Kidney glomerular epithelial cell (primary cell): ENCODE measurements around the gene CHMP3.
"Not testable (repeated sequence)": the region's sequence is repeated elsewhere in the genome, so short reads cannot be mapped to it uniquely, and the experiment has no call there.

Experiments used
- DNase-seq: peaks from one replicate; lab custom pipeline; 2025; lab: John Stamatoyannopoulos, UW

CHMP3 gene

GRCh38 chr2:86549440-86549839 is 13.8 kb downstream of the CHMP3 start:
- not testable (repeated sequence) for DNase-seq

- not testable (repeated sequence) for DNase-seq
These were observed 14.3 kb downstream of the CHMP3 start for GRCh38 chr2:86548913-86549396.

- not testable (repeated sequence) for DNase-seq
These were observed 14.9 kb downstream of the CHMP3 start for GRCh38 chr2:86548165-86548912.

- DNase-seq, result not testable (repeated sequence)
These were observed 17.8 kb downstream of the CHMP3 start for GRCh38 chr2:86545296-86545924.

DNA sequence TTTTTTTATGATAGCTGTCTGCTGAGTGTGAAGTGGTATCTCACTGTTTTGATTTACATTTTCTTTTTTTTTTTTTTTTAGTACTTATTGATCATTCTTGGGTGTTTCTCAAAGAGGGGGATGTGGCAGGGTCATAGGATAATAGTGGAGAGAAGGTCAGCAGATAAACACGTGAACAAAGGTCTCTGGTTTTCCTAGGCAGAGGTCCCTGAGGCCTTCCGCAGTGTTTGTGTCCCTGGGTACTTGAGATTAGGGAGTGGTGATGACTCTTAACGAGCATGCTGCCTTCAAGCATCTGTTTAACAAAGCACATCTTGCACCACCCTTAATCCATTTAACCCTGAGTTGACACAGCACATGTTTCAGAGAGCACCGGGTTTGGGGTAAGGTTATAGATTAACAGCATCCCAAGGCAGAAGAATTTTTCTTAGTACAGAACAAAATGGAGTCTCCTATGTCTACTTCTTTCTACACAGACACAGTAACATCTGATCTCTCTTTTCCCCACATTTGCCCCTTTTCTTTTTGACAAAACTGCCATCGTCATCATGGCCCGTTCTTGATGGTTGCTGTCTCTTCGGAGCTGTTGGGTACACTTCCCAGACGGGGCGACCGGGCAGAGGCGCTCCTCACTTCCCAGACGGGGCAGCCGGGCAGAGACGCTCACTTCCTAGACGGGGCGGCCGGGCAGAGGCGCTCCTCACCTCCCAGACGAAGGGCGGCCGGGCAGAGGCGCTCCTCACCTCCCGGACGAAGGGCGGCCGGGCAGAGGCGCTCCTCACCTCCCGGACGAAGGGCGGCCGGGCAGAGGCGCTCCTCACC is 18.8 kb downstream of the CHMP3 start:
- not testable (repeated sequence) for DNase-seq

DNA sequence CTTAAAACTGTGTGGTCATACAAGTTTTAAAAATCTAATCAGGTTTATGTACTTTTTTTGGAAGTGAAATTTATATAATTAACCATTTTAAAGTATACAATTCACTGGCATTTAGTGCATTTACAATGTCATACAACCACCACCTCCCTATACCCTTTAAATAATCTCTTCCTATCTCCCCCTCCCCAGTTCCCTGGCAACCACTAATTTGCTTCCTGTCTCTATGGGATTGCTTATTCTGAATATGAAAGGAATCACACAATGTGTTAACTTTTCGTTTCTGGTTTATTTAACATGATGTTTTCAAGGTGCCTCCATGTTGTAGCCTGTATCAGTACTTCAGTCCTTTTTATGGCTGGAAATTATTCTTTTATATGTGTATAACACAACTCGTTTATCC is 19.4 kb downstream of the CHMP3 start:
- DNase-seq, result no peak

GRCh38 chr2:86543335-86543734 is 19.9 kb downstream of the CHMP3 start:
- DNase-seq, result no peak

DNA sequence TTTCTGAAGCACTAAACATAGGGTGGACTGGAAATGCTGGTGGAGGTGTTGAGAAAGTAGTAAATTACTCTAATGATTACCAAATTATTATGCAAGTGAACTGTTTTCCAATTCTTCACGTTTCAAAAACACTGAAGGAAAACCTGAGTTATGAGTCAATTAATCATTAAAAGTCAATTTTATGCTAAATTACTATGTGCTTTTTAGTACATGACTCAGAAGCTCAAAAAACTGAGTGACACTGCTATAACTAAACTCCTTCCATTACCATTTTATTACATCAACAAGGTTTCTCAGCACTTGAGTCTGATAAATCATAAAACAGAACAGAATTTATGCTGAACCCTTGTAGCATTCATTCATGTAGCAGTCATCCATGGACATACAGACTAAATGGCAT is 20.4 kb downstream of the CHMP3 start:
- no peak for DNase-seq

GRCh38 chr2:86541334-86541733 is 21.9 kb downstream of the CHMP3 start:
- no peak for DNase-seq

GRCh38 chr2:86533589-86533988 is 29.7 kb downstream of the CHMP3 start:
- DNase-seq, result no peak

GRCh38 chr2:86525421-86526340 is 37.6 kb downstream of the CHMP3 start:
- no peak for DNase-seq

DNA sequence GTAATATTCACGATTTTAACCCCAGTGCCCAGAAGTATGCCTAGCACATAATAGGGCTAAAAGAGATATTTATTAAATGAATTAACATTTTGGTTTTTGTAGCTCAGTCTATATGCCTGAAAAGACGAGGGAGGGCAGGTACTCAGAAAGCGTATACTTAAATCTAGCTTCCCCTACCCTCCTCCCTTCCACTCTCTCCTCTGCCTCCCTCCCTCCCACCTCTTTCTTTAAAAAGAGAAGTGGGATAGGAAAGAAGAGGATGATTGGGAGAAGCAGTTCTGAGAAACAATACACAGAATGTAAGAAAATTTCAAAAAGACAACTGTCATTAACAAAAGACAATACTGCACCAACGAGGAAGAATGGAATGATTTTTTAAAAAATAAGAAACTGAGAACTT is 39.8 kb downstream of the CHMP3 start:
- no peak for DNase-seq

GRCh38 chr2:86522711-86523110 is 40.5 kb downstream of the CHMP3 start:
- DNase-seq, result no peak

DNA sequence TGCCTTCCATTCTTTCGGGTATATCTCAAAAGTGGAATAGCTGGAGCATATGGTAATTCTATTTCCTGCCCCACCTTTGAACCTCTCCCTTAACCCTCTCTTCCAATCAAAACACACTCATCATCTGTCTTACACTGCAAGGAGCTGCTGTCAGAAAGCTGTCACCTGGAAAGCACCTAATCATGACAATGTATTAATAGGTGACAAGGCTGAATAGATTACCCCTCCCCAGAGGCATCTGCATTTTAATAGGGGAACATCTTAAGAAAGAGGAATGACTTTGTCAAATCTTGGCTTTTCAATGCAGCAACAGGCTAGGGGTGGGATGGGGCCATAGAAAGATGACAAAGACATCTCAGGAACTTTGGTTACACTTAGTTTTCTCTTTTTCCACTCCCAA is 41.3 kb downstream of the CHMP3 start:
- no peak for DNase-seq

DNA sequence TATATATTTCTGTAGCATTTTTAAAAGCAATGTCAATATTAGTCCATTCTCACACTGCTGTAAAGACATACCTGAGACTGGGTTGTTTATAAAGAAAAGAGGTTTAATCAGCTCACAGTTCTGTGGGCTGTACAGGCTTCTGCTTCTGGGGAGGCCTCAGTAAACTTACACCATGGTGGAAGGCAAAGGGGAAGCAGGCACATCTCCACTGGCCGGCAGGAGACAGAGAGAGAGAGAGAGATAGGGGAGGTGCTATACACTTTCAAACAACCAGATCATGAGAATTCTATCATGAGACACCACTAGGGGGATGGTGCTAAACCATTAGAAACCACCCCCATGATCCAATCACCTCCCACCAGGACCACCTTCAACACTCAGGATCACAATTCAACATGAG is 43.1 kb downstream of the CHMP3 start:
- DNase-seq, result no peak

GRCh38 chr2:86519349-86519748 is 43.9 kb downstream of the CHMP3 start:
- no peak for DNase-seq

GRCh38 chr2:86518481-86518880 is 44.8 kb downstream of the CHMP3 start:
- DNase-seq, result no peak

GRCh38 chr2:86513948-86514660 is 49.1 kb downstream of the CHMP3 start:
- DNase-seq, result no peak

- no peak for DNase-seq
These were observed 50.4 kb downstream of the CHMP3 start for GRCh38 chr2:86512892-86513291.

DNA sequence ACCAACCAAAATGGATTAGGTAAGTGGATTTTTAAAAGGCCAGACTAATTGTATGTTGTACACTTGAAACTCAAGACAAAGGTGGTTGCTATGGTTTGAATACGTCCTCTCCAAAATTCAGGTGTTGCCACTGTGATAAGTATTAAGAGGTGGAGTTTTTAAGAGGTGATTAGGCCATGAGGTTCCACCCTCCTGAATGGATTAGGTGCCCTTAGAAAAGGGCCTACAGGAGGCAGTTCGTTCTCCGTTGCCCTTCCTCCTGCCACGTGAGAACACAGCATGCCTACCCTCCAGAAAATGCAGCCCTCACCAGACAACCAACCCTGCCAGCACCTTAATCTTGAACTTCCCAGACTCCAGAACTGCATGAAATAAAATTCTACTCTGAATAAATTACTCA is 51.2 kb downstream of the CHMP3 start:
- DNase-seq, result no peak

DNA sequence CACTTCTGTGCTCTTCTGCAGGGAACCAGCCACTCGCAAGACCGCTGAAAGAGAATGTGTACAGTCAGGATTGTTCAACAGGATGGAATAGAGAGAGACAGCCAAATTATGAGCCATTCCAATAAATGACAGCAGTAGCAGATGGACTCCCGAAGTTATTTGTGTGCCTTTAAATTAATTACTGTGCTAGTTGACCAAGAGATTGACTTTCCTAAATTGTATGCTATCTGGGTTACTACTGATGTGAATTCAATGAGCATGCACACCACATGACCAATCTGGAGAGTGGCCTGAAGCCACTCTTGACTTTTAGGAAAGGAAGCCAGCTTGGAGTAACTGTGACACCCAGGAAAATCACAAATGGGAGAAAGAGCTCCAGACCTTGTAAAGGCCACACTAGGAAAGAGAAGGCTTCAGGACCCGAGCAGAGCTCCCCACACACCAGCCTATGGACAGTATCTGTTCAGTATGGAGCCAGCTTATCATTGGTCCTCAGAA is 52.8 kb downstream of the CHMP3 start:
- DNase-seq, result no peak
